Cardiac muscle cell (in vitro differentiated cells and primary cell): ENCODE results near the gene PPIE. TPM values are rescaled to one million over a fixed set of nuclear protein-coding genes. Genes with fewer than 3 reads are reported as not detected.

Experiments
- DNase-seq, 2 donors: peaks; one replicate each; pipeline versions ENCODE4 v3.0.0 to v3.0.0-alpha.2; 2010 to 2017; ENCODE audit warnings: low read depth in 1 of 2, low spot score in 1 of 2
- H3K27ac ChIP-seq: fragments of 200-600 bp; sonication (generic); 2 replicates; pipeline ENCODE4 v1.5.1; 2016
- H3K27me3 ChIP-seq: fragments of 200-600 bp; sonication (generic); 2 replicates; pipeline ENCODE4 v1.6.0; 2016; ENCODE audit warnings: control low read depth
- H3K36me3 ChIP-seq: fragments of 200-600 bp; sonication (generic); 2 replicates; pipeline ENCODE4 v1.5.1; 2016; ENCODE audit warnings: control low read depth
- H3K4me1 ChIP-seq: fragments of 200-600 bp; sonication (generic); 2 replicates; pipeline ENCODE4 v1.8.1; 2017; ENCODE audit warnings: low read depth, mild to moderate bottlenecking, mixed run types
- H3K4me3 ChIP-seq: fragments of 200-600 bp; sonication (generic); 2 replicates; pipeline ENCODE4 v1.5.1; 2016; ENCODE audit warnings: mild to moderate bottlenecking
- H3K9me3 ChIP-seq: fragments of 200-600 bp; sonication (generic); 2 replicates; pipeline ENCODE4 v1.5.1; 2017; ENCODE audit warnings: low read depth, mild to moderate bottlenecking, control low read depth
- CTCF ChIP-seq: IDR thresholded peaks from 2 replicates; pipeline ENCODE4 v1.5.1; 2012; ENCODE audit warnings: low read depth, mild to moderate bottlenecking, low read length
- polyA plus RNA-seq: library from polyadenylated mRNA; unstranded; fragments of >200 nt; fragmentation: Nextera tagmentation; extraction: Ambion mirVana; gene quantifications from 2 replicates; pipeline ENCODE4 v1.2.1, GENCODE V29; 2016
- total RNA-seq: library from RNA; depleted of rRNA; stranded (reverse); fragments of >200 nt; gene quantifications from 2 replicates; pipeline ENCODE4 v1.2.3, GENCODE V29; 2016

Gene PPIE
- total and polyA plus RNA-seq, 2 experiments from 2014 or later: 38.7 to 68.3 TPM

GRCh38 chr1:39691383-39692151 lies 47.1 kb upstream of the PPIE start, which contains the start of gene HPCAL4:
TSS of gene HPCAL4 (minus strand) at chr1:39691433. CDS start at chr1:39684603, 6,830 bp downstream.
- no peaks in the 10 kb centered on the region for H3K9me3 ChIP-seq
- TF ChIP-seq CTCF: no peak
- DNase-seq: peak; percentile 78 to 97
- H3K4me3 ChIP-seq: peak within 1 kb of the TSS; percentile 5
- H3K36me3 ChIP-seq: no peaks in the 10 kb centered on the region
- no peak within 1 kb of the TSS for H3K27ac ChIP-seq
- H3K27me3 ChIP-seq: peaks cover 99% of the 10 kb centered on the region
- no peaks in the 10 kb centered on the region for H3K4me1 ChIP-seq

- no peaks in the 10 kb centered on the region for H3K36me3 ChIP-seq
- H3K27me3 ChIP-seq: peaks cover 99% of the 10 kb centered on the region
- H3K4me1 ChIP-seq: no peaks in the 10 kb centered on the region
- H3K27ac ChIP-seq: no peak overlapping the region
- no peak for DNase-seq
- H3K9me3 ChIP-seq: no peaks in the 10 kb centered on the region
- no peak for TF ChIP-seq CTCF
- H3K4me3 ChIP-seq: peak overlapping the region; percentile 5
Observed at GRCh38 chr1:39692152-39693074, 46.3 kb upstream of the PPIE start.

- no peak for DNase-seq
- no peaks in the 10 kb centered on the region for H3K9me3 ChIP-seq
- no peak overlapping the region for H3K4me3 ChIP-seq
- peaks cover 99% of the 10 kb centered on the region for H3K27me3 ChIP-seq
- H3K4me1 ChIP-seq: no peaks in the 10 kb centered on the region
- TF ChIP-seq CTCF: no peak
- H3K36me3 ChIP-seq: no peaks in the 10 kb centered on the region
- no peak overlapping the region for H3K27ac ChIP-seq
Observed at GRCh38 chr1:39694026-39694425, 44.7 kb upstream of the PPIE start.

- DNase-seq: peak in 1 of 2 donors; percentile 23
- no peaks in the 10 kb centered on the region for H3K9me3 ChIP-seq
- H3K27me3 ChIP-seq: peaks cover 97% of the 10 kb centered on the region
Observed at GRCh38 chr1:39695016-39695415, 43.7 kb upstream of the PPIE start.

More at GRCh38 chr1:39695016-39695415, 43.7 kb upstream of the PPIE start:
- H3K27ac ChIP-seq: no peak overlapping the region
- H3K4me3 ChIP-seq: no peak overlapping the region
- H3K36me3 ChIP-seq: no peaks in the 10 kb centered on the region
- no peaks in the 10 kb centered on the region for H3K4me1 ChIP-seq
- no peak for TF ChIP-seq CTCF
